ENCODE data around the gene PNPLA7. TPM values are rescaled to one million over a fixed set of nuclear protein-coding genes. Genes with fewer than 3 reads are reported as not detected.
"Not testable (repeated sequence)": the region's sequence is repeated elsewhere in the genome, so short reads cannot be mapped to it uniquely, and the experiment has no call there.

Gene PNPLA7
- total RNA-seq, 1 experiment from 2014 or later: 1.3 TPM

GRCh38 chr9:137511758-137512463, 38.3 kb downstream of the PNPLA7 start:
- no peak for TF ChIP-seq NFE2L1 (CRISPR knock-in tag; IDR thresholded peaks at IDR 0.05)
- no peak for TF ChIP-seq ATF3 (CRISPR knock-in tag; conservative IDR thresholded peaks at IDR 0.05)
- TF ChIP-seq, protein P1, sequence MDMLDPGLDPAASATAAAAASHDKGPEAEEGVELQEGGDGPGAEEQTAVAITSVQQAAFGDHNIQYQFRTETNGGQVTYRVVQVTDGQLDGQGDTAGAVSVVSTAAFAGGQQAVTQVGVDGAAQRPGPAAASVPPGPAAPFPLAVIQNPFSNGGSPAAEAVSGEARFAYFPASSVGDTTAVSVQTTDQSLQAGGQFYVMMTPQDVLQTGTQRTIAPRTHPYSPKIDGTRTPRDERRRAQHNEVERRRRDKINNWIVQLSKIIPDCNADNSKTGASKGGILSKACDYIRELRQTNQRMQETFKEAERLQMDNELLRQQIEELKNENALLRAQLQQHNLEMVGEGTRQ (CRISPR knock-in tag; IDR thresholded peaks at IDR 0.05): no peak
- TF ChIP-seq NR1H2 (CRISPR knock-in tag; IDR thresholded peaks at IDR 0.05): no peak
- no peak for TF ChIP-seq ZBTB43 (CRISPR knock-in tag; IDR thresholded peaks at IDR 0.05)
- no peak for TF ChIP-seq CTCF (IDR thresholded peaks at IDR 0.05)
- TF ChIP-seq, protein P2, sequence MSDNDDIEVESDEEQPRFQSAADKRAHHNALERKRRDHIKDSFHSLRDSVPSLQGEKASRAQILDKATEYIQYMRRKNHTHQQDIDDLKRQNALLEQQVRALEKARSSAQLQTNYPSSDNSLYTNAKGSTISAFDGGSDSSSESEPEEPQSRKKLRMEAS (CRISPR knock-in tag; IDR thresholded peaks at IDR 0.05): no peak
- TF ChIP-seq ZNF219 (CRISPR knock-in tag; IDR thresholded peaks at IDR 0.05; ENCODE audit: borderline replicate concordance): no peak
- TF ChIP-seq, protein P3, sequence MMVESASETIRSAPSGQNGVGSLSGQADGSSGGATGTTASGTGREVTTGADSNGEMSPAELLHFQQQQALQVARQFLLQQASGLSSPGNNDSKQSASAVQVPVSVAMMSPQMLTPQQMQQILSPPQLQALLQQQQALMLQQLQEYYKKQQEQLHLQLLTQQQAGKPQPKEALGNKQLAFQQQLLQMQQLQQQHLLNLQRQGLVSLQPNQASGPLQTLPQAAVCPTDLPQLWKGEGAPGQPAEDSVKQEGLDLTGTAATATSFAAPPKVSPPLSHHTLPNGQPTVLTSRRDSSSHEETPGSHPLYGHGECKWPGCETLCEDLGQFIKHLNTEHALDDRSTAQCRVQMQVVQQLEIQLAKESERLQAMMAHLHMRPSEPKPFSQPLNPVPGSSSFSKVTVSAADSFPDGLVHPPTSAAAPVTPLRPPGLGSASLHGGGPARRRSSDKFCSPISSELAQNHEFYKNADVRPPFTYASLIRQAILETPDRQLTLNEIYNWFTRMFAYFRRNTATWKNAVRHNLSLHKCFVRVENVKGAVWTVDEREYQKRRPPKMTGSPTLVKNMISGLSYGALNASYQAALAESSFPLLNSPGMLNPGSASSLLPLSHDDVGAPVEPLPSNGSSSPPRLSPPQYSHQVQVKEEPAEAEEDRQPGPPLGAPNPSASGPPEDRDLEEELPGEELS (CRISPR knock-in tag; IDR thresholded peaks at IDR 0.05): no peak
- TF ChIP-seq, protein P4, sequence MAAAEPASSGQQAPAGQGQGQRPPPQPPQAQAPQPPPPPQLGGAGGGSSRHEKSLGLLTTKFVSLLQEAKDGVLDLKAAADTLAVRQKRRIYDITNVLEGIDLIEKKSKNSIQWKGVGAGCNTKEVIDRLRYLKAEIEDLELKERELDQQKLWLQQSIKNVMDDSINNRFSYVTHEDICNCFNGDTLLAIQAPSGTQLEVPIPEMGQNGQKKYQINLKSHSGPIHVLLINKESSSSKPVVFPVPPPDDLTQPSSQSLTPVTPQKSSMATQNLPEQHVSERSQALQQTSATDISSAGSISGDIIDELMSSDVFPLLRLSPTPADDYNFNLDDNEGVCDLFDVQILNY (CRISPR knock-in tag; IDR thresholded peaks at IDR 0.05): no peak
- no peak for TF ChIP-seq ATF2 (CRISPR knock-in tag; IDR thresholded peaks at IDR 0.05; ENCODE audit: borderline replicate concordance, low read depth)
- TF ChIP-seq KAT7 (CRISPR knock-in tag; IDR thresholded peaks at IDR 0.05; ENCODE audit: borderline replicate concordance): no peak
- TF ChIP-seq ZNF423 (CRISPR knock-in tag; IDR thresholded peaks at IDR 0.05): no peak
- TF ChIP-seq E2F1 (CRISPR knock-in tag; IDR thresholded peaks at IDR 0.05): no peak
- TF ChIP-seq NFATC4 (CRISPR knock-in tag; IDR thresholded peaks at IDR 0.05): no peak
- TF ChIP-seq FOXJ3 (CRISPR knock-in tag; IDR thresholded peaks at IDR 0.05; ENCODE audit: borderline replicate concordance): no peak
- no peak for TF ChIP-seq ETV6 (CRISPR knock-in tag; IDR thresholded peaks at IDR 0.05)
- TF ChIP-seq PRRX2 (CRISPR knock-in tag; IDR thresholded peaks at IDR 0.05): no peak
- no peak for TF ChIP-seq STAT6 (CRISPR knock-in tag; conservative IDR thresholded peaks at IDR 0.05; ENCODE audit: low read depth)
- DNase-seq (ENCODE audit: low spot score) (no peak), ATAC-seq (no peak)
- Mint-ChIP-seq H3K9me3 (peaks cover 21% of the 10 kb centered on the region), H3K36me3 (0 out of 2 replicates have a peak, but pooled peaks cover 5% of the 10 kb centered on the region), H3K27me3 (ENCODE audit: low read depth) (no peaks in the 10 kb centered on the region; the same call in 1 of the 2 replicates), H3K27ac (no peak overlapping the region), H3K4me3 (no peak overlapping the region), H3K4me1 (no peaks in the 10 kb centered on the region)
- CTCF ChIA-PET: no interaction called here
- POLR2A ChIA-PET: no interaction called here

DNA sequence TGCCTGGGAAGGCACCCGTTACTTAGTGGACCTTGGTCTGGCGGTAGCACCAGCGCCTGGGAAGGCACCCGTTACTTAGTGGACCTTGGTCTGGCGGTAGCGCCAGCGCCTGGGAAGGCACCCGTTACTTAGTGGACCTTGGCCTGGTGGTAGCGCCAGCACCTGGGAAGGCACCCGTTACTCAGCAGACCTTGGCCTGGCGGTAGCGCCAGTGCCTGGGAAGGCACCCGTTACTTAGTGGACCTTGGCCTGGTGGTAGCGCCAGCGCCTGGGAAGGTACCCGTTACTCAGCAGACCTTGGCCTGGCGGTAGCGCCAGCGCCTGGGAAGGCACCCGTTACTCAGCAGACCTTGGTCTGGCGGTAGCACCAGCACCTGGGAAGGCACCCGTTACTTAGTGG, 39.1 kb downstream of the PNPLA7 start:
- H3K27me3 Mint-ChIP-seq (ENCODE audit: low read depth); H3K4me1 Mint-ChIP-seq; POLR2A ChIA-PET; H3K27ac Mint-ChIP-seq; DNase-seq (ENCODE audit: low spot score); H3K4me3 Mint-ChIP-seq; ATAC-seq; H3K36me3 Mint-ChIP-seq: not testable (repeated sequence)
- H3K9me3 Mint-ChIP-seq: peaks cover 21% of the 10 kb centered on the region
- CTCF ChIA-PET: interaction anchor here (0.8 kb wide), 2 partner anchors 12 to 370 kb away, joined by 3 read pairs; no protein-coding TSS in a partner anchor
